Measurements from ENCODE around the gene PARP3.

The PARP3 gene

GRCh38 chr3:51967384-51968169, 25.4 kb downstream of the PARP3 start, which contains the start of gene PCBP4:
Gene PCBP4, minus strand, starts transcription at chr3:51967454. Its CDS starts 6,214 bp downstream, at chr3:51961240.
- peak; percentile 90 for DNase-seq

DNA sequence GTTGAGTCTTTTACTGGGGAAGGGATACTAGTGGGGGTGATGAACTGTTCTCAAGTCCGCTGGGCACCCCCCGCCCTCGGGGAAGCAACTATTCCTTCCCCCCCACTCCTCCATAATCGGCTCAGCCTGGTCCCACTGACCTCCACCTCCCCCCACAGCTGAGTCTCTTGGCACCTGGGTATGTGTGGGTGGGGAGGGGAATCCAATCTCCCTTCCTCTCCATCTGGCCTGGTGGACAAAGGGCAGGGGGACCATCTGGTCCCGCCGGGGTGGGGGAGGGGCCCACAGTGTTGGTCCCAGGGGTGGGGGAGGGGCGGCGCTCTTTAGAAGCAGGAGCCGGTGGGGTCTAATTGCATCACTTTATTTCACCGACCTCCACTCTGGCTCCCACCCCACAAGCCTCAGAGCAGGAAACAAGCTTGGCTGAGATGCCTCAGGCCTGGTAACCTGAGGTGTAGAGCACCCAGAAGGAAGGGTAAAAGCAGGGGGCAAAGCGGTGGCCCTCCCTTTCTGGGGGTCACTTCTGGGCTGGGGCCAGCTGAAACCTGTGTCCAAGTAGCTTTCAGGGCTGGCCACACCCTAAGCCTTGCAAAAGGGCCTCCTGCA, 26.1 kb downstream of the PARP3 start:
- no peak for DNase-seq

DNA sequence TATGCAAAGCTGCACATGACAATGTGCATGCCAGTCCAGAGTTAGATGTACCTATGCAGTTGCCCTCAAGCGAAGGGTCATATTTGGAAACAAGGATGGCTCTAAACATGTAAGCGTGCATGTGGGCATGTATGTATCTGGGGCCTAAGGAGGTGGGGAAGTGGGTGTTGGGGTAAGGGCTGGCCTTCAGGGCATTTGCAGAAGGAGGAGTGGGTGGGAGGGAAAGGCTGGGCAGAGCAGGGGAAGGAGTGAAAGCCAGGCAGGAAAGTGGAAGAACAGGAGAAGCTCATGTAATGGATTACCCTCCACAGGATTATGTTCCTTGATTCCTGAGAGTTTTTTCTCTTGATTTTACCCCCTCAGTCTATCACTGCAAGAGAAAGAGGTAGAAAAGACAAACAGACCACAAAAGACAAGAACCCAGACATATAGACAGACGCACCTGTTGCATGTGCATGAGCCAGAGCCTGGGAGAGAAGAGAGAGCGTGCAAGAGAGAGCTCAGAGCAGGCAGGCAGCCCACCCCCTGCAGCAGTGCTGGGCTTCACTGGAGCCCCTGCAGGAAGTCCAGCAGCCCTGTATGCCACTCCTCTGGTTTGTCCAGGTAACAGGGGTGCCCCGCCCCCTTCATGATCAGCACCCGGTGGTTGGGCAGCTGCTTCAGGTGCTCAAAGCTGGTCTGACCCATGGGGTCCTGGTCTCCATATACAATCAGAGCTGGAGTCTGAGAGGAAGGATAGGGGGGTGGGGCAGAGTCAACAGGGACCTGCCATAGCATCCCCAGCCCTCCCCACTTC, 26.9 kb downstream of the PARP3 start:
- DNase-seq = no peak

GRCh38 chr3:51969841-51970240, 27.7 kb downstream of the PARP3 start:
- DNase-seq = no peak

DNA sequence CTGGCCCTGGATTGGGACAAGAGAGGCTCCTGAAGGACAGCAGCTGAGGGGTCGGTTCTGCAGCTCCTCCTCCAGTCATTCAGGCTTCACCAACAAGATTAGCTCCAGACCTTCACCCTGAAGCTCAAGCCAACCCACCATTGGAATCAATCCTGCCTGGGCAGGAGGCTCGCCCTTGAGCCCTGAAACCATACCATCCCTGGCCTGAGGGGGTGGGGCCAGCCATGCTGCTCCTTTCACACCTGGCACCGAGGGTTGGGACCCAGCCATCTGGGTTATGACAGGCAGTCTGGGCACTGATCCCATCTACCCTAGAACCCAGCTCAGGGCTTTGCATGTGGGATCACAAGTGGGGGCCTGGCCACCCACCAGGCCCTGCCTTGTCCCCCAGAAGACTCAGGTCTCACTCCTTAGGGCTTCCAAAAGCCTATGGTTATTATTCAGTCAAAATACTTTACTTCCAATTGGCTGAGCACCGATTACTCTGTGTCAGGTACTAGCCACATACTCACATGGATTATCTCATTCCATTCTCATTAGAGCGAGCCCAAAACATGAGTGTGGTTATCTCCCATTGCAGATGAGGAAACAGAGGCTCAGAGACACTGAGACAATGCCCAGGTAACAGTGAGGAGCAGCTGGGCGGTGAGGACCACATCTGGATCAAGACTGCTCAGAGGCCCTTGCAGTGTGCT, 28.6 kb downstream of the PARP3 start:
- peak; percentile 37 for DNase-seq

DNA sequence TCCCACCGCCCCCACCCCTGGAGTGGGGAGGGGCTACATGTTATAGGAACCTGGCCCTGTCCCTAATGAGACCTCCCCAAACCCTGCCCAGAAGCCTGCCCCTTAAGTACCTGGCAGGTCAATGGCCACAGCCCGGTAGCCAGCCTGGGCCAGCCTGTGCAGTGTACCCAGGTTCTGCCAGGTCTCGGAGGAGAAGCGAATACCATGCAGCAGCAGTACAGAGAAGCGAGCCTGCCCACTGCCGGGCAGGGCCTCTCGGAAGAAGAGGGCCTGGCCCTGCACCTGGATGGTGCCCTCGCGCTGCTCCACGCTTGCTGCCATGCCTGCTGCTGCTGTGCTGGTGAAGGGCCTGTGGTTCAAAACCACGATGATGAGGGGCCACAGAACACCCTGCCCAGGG, 29.2 kb downstream of the PARP3 start:
- DNase-seq = no peak

GRCh38 chr3:51974277-51974962, 32.3 kb downstream of the PARP3 start:
- no peak for DNase-seq

GRCh38 chr3:51974963-51975851, 33.0 kb downstream of the PARP3 start, which contains the start of gene ABHD14A:
Gene ABHD14A, plus strand, starts transcription at chr3:51975064. Its CDS starts 72 bp downstream, at chr3:51975136.
- DNase-seq = peak; percentile 87

DNA sequence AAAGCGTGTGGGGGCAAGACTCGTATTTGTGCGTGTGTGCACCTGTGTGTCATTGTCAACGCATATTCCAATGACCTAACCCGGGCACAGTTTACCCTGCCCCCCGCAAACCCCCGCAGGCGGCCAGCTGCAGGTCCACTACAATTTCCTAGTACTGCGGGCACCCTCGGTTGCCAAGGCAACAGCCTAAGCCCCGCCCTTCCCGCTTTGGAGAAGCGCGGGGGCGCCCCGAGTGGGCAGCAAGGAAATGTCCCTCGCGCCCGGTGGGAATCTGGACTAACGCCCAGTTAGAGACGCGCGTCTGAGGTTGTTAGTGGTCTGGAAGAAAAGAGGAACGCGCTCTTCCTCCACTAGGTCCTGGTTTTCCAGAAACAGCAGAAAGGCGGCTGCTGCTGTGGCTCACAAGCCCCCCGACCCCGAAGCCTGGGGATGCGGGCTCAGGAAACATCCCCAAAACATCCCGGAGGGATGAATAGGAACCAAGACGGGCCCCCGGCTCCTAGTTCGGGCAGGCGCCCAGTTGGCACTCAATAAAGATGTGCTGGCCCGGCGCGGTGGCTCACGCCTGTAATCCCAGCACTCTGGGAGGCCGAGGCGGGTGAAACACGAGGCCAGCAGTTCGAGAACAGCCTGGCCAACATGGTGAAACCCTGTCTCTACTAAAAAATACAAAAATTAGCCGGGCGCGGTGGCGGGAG, 33.8 kb downstream of the PARP3 start:
- peak; percentile 91 for DNase-seq

DNA sequence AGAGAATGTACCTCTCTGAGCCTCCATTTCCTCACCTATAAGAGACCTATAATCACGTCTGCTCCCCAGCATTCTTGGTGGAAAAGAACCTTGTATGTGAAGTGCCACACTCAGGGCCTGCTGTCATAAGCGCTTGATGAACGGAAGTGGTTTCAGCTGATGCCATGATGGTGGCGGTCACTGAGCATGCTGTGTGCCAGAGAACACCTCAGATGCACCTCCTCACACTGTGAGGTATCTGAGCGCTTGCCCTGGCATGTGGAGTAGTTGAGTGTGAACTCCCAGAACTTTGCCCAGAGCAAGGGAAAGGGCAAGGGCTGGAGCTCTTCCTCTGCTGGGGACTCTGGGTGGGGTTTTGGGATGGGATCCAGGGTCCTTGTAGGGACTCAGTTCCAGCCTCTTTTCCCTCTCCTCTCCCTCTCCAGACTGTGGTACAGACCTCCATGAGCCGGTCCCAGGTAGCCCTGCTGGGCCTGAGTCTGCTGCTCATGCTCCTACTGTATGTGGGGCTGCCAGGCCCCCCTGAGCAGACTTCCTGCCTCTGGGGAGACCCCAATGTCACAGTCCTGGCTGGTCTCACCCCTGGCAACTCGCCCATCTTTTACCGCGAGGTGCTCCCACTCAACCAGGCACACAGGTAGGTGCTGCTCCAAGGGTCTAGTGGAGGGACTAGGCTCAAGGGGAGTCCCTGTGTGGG, 35.4 kb downstream of the PARP3 start:
- no peak for DNase-seq

DNA sequence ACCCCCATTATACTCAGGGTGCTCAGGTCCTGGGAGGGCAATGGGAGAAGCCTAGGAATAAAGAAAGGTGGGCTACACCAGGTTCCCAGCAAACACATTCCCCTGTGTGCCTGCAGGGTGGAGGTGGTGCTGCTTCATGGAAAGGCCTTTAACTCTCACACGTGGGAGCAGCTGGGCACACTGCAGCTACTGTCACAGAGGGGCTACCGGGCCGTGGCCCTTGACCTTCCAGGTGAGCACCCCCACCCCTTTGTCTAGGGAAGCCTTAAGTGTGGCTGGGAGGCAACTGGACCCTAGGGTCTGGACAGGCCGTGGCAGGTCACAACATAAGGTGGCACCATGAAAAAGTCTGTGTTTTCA, 36.0 kb downstream of the PARP3 start:
- DNase-seq = no peak

- no peak for DNase-seq
These were observed 38.1 kb downstream of the PARP3 start for GRCh38 chr3:51980253-51980652.

GRCh38 chr3:51982352-51982837, 40.2 kb downstream of the PARP3 start:
- DNase-seq = no peak

DNA sequence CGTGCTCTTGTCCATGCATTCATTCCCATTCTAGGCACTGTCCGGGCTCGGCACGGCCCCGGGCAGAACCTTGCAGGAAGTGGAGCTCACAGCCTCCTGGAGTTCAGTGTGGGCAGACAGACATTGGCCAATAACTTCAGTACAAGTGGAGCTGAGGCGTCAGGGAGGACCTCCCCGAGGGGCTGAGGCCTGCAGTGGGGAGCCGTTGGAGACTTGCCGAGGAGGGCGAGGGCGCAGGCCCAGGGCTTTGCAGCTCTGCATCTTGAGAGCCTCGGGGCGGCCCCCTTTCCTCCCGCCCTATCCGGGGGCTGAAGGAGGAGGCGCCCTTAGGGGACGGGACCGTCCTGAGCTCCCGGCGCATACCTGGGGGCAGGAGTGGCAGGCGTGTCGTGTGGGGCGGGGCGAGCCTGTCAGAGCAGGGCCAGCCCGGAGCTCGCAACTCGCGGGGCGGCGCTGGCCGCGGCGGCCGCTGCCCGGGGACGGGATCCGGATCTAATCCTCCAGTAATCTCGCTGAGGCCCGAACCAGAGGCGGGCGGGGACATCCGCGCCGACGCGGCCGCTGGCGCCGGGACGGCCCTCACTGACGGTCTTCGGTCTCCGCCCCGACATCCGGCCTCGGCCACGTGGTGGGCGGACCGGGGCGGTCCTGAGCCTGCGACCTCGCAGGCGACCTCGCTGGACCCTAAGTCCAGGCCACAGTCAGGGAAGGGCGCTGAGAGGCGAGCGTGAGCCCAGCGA, 40.8 kb downstream of the PARP3 start, which contains the start of gene ACY1:
ACY1 (plus strand) TSS at position 698 of the 740 bp plus-strand sequence. CDS start 530 bp downstream, outside the sequence.
- DNase-seq = peak; percentile 86

- DNase-seq = no peak
These were observed 41.6 kb downstream of the PARP3 start for GRCh38 chr3:51983578-51984268.

DNA sequence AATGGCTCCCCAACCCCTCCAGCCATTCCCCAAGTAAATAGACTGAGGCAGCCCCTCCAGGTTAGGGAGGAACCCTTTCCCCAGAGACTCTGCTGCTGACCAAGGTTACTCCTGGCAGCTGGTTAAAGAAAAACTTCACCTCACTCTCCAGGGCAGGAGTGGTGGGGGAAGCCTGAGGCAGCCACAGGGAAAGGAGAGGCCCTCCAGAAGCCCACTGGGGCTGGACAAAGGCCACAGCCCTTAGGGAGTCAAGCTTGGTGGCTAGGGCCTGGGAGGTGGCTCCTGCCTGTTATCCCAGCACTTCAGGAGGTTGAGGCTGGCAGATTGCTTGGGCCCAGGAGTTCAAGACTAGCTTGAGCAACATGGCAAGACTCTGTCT, 42.1 kb downstream of the PARP3 start:
- DNase-seq = no peak

DNA sequence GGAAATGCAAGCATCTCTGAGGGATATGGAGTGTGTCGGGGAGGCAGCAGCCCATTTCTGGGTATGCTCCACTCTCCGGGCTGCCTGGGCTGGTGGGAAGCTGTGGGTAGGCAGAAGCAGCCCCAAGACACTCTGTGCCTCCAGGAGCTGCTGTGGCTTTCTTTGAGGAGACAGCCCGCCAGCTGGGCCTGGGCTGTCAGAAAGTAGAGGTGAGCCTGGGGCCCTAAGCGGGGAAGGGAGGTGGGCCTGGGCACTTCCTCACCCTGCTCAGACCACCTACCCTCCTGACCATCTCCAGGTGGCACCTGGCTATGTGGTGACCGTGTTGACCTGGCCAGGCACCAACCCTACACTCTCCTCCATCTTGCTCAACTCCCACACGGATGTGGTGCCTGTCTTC, 42.9 kb downstream of the PARP3 start:
- DNase-seq = no peak
